ENCODE data around the gene TMEM141. TPM values are rescaled to one million over a fixed set of nuclear protein-coding genes. Genes with fewer than 3 reads are reported as not detected.
"Not testable (repeated sequence)": the region's sequence is repeated elsewhere in the genome, so short reads cannot be mapped to it uniquely, and the experiment has no call there.

The TMEM141 gene
- polyA plus RNA-seq, 2 donors = 85.2 to 155 TPM

DNA sequence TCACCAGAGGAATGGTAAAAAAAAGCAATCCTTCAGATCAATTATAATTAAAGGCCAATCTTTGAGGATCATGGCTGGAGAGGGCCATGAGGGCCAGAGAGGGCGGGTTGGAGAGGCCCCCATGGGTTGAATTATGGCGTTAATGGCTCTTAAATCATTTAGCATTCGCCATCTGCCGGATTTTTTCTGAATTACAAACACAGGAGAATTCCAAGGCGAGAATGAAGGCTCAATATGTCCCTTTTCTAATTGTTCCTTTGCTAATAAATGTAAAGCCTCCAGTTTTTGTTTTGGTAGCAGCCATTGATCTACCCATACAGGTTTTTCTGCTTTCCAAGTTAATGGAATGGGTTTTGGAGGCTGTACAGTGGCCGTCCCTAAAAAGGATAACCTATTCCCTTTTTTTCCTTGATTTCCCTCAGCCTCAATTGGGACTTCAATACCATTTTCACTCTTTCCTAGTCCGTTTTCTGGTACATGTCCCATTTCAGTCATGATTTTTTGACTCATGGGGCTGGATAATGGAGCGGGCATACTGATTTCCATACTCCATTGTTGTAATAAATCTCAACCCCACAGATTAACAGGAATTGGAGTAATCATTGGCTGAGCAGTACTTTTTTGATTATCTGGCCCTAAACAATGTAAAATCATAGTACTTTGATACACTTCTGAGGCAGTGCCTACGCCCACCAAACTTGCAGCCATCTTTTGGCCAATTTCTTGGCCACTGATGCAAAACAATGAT, 6.7 kb upstream of the TMEM141 start:
- Histone ChIP-seq H3K4me1 (ENCODE audit: control insufficient read depth in 2 of 2, insufficient read depth in 2 of 2, low read length in 1 of 2) (no peaks in the 10 kb centered on the region), H3K36me3 (ENCODE audit: control insufficient read depth in 2 of 2, insufficient read depth in 2 of 2, low read length in 1 of 2) (no peaks in the 10 kb centered on the region), H3K27me3 (ENCODE audit: control insufficient read depth in 1 of 2, insufficient read depth in 2 of 2, low read length in 2 of 2) (no peaks in the 10 kb centered on the region), H3K9me3 (ENCODE audit: control insufficient read depth in 2 of 2, insufficient read depth in 1 of 2, low read depth in 1 of 2, low read length in 1 of 2) (no peaks in the 10 kb centered on the region), H3K4me3 (ENCODE audit: low read depth in 1 of 2, low read length in 2 of 2) (no peak overlapping the region), H3K27ac (ENCODE audit: low read depth in 2 of 2, low read length in 1 of 2) (no peak overlapping the region)
- whole genome bisulfite sequencing, 2 donors = 32 to 36% methylated on average over 9 of the region's 9 CpGs

DNA sequence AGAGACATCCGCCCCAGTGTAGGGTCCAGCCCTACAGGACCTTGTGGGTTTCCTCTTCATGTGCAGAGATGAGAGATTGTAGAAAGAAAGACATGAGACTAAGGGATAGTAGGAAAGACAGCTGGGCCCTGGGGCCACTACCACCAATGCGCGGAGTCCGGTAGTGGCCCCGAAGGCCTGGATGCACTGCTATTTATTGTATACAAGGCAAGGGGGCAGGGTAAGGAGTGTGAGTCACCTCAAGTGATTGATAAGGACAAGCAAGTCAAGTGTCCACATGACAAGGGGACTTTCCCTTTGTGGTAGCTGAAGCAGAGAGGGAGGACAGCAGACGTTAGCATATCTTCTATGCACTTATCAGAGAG, 6.2 kb upstream of the TMEM141 start:
- no peak overlapping the region for H3K4me3 ChIP-seq (ENCODE audit: low read depth in 1 of 2, low read length in 2 of 2)
- no peaks in the 10 kb centered on the region for H3K4me1 ChIP-seq (ENCODE audit: control insufficient read depth in 2 of 2, insufficient read depth in 2 of 2, low read length in 1 of 2)
- 79 to 81% methylated on average over 6 of the region's 6 CpGs for WGBS, 2 donors
- H3K9me3 ChIP-seq (ENCODE audit: control insufficient read depth in 2 of 2, insufficient read depth in 1 of 2, low read depth in 1 of 2, low read length in 1 of 2) = no peaks in the 10 kb centered on the region
- H3K27ac ChIP-seq (ENCODE audit: low read depth in 2 of 2, low read length in 1 of 2) = no peak overlapping the region
- H3K27me3 ChIP-seq (ENCODE audit: control insufficient read depth in 1 of 2, insufficient read depth in 2 of 2, low read length in 2 of 2) = no peaks in the 10 kb centered on the region
- no peaks in the 10 kb centered on the region for H3K36me3 ChIP-seq (ENCODE audit: control insufficient read depth in 2 of 2, insufficient read depth in 2 of 2, low read length in 1 of 2)

DNA sequence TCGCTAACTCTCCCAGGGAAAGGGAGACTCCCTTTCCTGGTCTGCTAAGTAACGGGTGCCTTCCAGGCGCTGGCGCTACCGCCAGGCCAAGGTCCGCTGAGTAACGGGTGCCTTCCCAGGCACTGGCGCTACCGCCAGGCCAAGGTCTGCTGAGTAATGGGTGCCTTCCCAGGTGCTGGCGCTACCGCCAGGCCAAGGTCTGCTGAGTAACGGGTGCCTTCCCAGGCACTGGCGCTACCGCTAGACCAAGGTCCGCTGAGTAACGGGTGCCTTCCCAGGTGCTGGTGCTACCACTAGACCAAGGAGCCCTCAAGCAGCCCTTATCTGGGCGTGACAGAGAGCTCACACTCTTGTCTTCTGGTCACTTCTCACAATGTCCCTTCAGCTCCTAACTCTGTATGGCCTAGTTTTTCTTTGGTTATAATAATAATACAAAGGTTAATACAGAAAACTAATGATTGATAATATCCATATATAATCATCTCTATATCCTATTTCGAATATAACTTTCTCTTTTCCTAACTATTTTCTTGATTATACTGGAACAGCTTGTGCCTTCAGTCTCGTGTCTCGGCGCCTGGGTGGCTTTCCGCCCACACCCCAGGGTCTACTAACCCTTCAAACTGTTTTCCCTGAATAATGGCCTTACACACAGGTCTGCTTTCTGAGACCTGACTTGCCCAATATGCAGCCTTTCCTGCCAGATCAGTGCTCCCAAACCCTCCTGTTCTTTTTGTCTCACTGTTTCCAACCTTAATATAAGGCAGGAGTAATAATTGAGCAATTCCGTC, 5.4 kb upstream of the TMEM141 start:
- H3K4me1 ChIP-seq (ENCODE audit: control insufficient read depth in 2 of 2, insufficient read depth in 2 of 2, low read length in 1 of 2); H3K27me3 ChIP-seq (ENCODE audit: control insufficient read depth in 1 of 2, insufficient read depth in 2 of 2, low read length in 2 of 2); H3K9me3 ChIP-seq (ENCODE audit: control insufficient read depth in 2 of 2, insufficient read depth in 1 of 2, low read depth in 1 of 2, low read length in 1 of 2); H3K36me3 ChIP-seq (ENCODE audit: control insufficient read depth in 2 of 2, insufficient read depth in 2 of 2, low read length in 1 of 2); H3K27ac ChIP-seq (ENCODE audit: low read depth in 2 of 2, low read length in 1 of 2); H3K4me3 ChIP-seq (ENCODE audit: low read depth in 1 of 2, low read length in 2 of 2): not testable (repeated sequence)
- WGBS, 2 donors = 73 to 80% methylated on average over 23 of the region's 23 CpGs

DNA sequence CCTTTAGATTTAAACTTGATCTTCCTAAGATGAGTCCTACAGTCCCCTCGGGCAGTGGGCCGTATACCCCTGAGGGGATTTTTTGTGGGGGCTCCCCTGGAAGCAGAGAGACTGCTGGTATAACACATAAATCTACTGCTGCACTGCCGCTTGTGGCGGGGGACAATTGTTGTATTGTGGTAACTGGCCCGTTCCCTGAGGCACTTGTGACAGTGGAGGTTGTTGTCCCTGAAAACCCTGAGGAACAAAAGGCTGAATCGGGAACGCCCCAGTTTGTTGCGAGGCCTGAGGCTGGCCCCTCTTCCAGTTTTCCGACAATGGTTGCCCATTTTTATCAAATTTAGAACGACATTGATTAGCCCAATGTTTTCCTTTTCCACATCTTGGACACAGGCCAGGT, 4.7 kb upstream of the TMEM141 start:
- H3K9me3 ChIP-seq (ENCODE audit: control insufficient read depth in 2 of 2, insufficient read depth in 1 of 2, low read depth in 1 of 2, low read length in 1 of 2) = no peaks in the 10 kb centered on the region
- 64 to 69% methylated on average over 10 of the region's 10 CpGs for whole genome bisulfite sequencing, 2 donors

DNA sequence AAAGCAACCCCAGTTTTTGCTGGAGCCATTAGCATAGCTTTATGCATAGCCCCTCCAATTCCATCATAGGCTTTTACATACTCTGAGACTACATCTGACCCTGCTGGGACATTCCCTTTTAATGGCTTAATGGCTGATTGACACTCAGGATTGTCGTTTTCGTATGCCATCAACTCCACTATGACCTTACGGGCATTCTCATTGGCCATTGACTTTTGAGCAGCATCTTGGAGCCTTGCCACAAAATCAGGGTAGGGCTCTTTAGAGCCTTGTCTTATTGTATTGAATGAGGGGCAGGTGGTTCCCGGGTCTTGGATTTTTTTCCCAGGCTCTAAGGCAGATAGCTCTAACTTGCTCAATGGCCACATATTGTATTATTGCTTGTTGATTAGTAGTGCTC, 4.2 kb upstream of the TMEM141 start:
- not testable (repeated sequence) for H3K27ac ChIP-seq (ENCODE audit: low read depth in 2 of 2, low read length in 1 of 2); H3K9me3 ChIP-seq (ENCODE audit: control insufficient read depth in 2 of 2, insufficient read depth in 1 of 2, low read depth in 1 of 2, low read length in 1 of 2); H3K4me1 ChIP-seq (ENCODE audit: control insufficient read depth in 2 of 2, insufficient read depth in 2 of 2, low read length in 1 of 2); H3K27me3 ChIP-seq (ENCODE audit: control insufficient read depth in 1 of 2, insufficient read depth in 2 of 2, low read length in 2 of 2); H3K4me3 ChIP-seq (ENCODE audit: low read depth in 1 of 2, low read length in 2 of 2); H3K36me3 ChIP-seq (ENCODE audit: control insufficient read depth in 2 of 2, insufficient read depth in 2 of 2, low read length in 1 of 2)
- 33 to 38% methylated on average over 4 of the region's 4 CpGs for WGBS, 2 donors

More for the DNA sequence above, 4.7 kb upstream of the TMEM141 start:
- H3K4me1 ChIP-seq (ENCODE audit: control insufficient read depth in 2 of 2, insufficient read depth in 2 of 2, low read length in 1 of 2) = no peaks in the 10 kb centered on the region
- no peaks in the 10 kb centered on the region for H3K36me3 ChIP-seq (ENCODE audit: control insufficient read depth in 2 of 2, insufficient read depth in 2 of 2, low read length in 1 of 2)
- H3K4me3 ChIP-seq (ENCODE audit: low read depth in 1 of 2, low read length in 2 of 2) = no peak overlapping the region
- no peaks in the 10 kb centered on the region for H3K27me3 ChIP-seq (ENCODE audit: control insufficient read depth in 1 of 2, insufficient read depth in 2 of 2, low read length in 2 of 2)
- no peak overlapping the region for H3K27ac ChIP-seq (ENCODE audit: low read depth in 2 of 2, low read length in 1 of 2)

DNA sequence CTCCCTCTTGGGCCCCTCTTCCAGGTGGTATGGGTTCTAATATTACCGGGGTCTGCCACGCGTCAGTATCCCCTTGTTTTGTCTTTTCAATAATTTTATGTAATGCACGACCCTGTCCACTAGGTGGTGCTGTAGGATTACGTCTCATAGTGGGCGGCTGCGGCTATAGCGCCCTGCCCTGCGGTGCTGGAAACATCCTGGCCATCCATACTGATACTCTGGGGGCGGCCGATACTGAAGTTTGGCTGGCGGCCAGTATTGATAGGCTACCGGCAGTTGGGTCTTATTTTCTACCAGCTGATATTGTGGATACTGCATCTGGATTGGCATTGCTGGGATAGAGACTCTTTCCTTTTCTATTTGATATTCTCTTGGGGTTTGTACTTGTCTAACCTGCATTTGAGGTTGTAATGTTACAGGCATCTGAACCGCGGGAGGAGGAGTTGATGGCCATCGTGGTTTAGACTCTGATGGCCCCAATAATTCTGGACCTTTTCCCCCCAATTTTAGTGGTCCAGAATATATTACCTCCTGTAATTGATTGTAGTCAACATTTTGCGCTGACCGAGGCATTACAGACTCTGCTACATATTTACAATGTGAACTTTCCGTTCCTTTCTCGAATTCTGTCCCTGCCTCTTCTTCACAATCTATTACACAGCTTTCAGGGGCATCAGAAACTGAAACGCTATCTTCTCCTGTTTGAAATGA, 3.3 kb upstream of the TMEM141 start:
- no peak overlapping the region for H3K27ac ChIP-seq (ENCODE audit: low read depth in 2 of 2, low read length in 1 of 2)
- H3K4me3 ChIP-seq (ENCODE audit: low read depth in 1 of 2, low read length in 2 of 2) = no peak overlapping the region
- H3K36me3 ChIP-seq (ENCODE audit: control insufficient read depth in 2 of 2, insufficient read depth in 2 of 2, low read length in 1 of 2) = no peaks in the 10 kb centered on the region
- H3K27me3 ChIP-seq (ENCODE audit: control insufficient read depth in 1 of 2, insufficient read depth in 2 of 2, low read length in 2 of 2) = no peaks in the 10 kb centered on the region
- WGBS, 2 donors = 20% methylated on average over 21 of the region's 21 CpGs
- H3K4me1 ChIP-seq (ENCODE audit: control insufficient read depth in 2 of 2, insufficient read depth in 2 of 2, low read length in 1 of 2) = peaks cover 5 to 6% of the 10 kb centered on the region in 2 donors
- H3K9me3 ChIP-seq (ENCODE audit: control insufficient read depth in 2 of 2, insufficient read depth in 1 of 2, low read depth in 1 of 2, low read length in 1 of 2) = no peaks in the 10 kb centered on the region

DNA sequence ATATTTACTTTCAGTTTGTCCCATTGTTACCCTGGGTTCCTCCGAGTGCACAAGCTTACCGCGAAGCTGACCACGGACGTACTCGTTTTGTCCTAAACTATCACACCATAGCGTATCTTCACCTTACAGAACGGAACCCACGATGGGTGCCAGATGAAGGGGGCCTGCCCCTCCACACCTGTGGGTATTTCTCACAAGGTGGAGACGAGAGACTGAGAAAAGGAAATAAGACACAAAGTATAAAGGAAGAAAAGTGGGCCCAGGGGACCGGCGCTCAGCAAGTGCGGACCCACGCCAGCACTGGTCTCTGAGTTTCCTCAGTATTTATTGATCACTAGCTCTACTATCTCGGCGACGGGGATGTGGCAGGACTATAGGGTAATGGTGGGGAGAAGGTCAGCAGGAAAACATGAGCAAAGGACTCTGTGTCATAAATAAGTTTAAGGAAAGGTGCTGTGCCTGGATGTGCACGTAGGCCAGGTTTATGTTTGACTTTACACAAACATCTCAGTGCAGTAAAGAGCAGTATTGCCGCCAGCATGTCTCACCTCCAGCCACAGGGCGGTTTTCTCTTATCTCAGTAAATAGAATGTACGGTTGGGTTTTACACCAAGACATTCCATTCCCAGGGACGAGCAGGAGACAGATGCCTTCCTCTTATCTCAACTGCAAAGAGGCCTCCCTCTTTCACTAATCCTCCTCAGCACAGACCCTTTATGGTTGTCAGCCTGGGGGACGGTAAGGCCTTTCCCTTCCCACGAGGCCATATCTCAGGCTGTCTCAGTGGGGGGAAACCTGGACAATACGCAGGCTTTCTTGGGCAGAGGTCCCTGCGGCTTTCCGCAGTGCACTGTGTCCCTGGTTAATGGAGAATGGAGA, 2.3 kb upstream of the TMEM141 start:
- not testable (repeated sequence) for H3K36me3 ChIP-seq (ENCODE audit: control insufficient read depth in 2 of 2, insufficient read depth in 2 of 2, low read length in 1 of 2); H3K9me3 ChIP-seq (ENCODE audit: control insufficient read depth in 2 of 2, insufficient read depth in 1 of 2, low read depth in 1 of 2, low read length in 1 of 2); H3K27ac ChIP-seq (ENCODE audit: low read depth in 2 of 2, low read length in 1 of 2); H3K4me3 ChIP-seq (ENCODE audit: low read depth in 1 of 2, low read length in 2 of 2); H3K27me3 ChIP-seq (ENCODE audit: control insufficient read depth in 1 of 2, insufficient read depth in 2 of 2, low read length in 2 of 2); H3K4me1 ChIP-seq (ENCODE audit: control insufficient read depth in 2 of 2, insufficient read depth in 2 of 2, low read length in 1 of 2)
- WGBS, 2 donors = 70 to 82% methylated on average over 26 to 27 of the region's 27 CpGs

DNA sequence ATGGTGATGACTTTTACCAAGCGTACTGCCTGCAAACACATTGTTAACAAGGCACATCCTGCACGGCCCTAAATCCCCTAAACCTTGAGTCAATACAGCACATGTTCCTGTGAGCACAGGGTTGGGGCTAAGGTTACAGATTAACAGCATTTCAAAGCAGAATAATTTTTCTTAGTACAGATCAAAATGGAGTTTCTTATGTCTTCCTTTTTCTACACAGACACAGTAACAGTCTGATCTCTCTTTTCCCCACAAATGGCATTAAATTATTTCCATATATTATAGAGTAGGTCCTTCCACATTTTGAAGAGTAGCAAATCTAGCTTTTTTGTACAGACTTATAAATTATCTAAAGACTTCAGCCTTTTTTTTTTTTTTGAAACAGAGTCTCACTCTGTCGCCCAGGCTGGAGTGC, 1.6 kb upstream of the TMEM141 start:
- H3K9me3 ChIP-seq (ENCODE audit: control insufficient read depth in 2 of 2, insufficient read depth in 1 of 2, low read depth in 1 of 2, low read length in 1 of 2) = no peaks in the 10 kb centered on the region
- H3K36me3 ChIP-seq (ENCODE audit: control insufficient read depth in 2 of 2, insufficient read depth in 2 of 2, low read length in 1 of 2) = peaks cover 0 to 3% of the 10 kb centered on the region in 2 donors
- 61 to 66% methylated on average over 3 of the region's 3 CpGs for WGBS, 2 donors
- peaks cover 6 to 7% of the 10 kb centered on the region in 2 donors for H3K4me1 ChIP-seq (ENCODE audit: control insufficient read depth in 2 of 2, insufficient read depth in 2 of 2, low read length in 1 of 2)
- no peak overlapping the region for H3K27ac ChIP-seq (ENCODE audit: low read depth in 2 of 2, low read length in 1 of 2)
- no peak overlapping the region for H3K4me3 ChIP-seq (ENCODE audit: low read depth in 1 of 2, low read length in 2 of 2)
- no peaks in the 10 kb centered on the region for H3K27me3 ChIP-seq (ENCODE audit: control insufficient read depth in 1 of 2, insufficient read depth in 2 of 2, low read length in 2 of 2)

Data from esophagus (tissue), 2 donors.